Measurements from ENCODE around the gene PLCL1.

Gene PLCL1

GRCh38 chr2:197914778-197915177 is 110.4 kb downstream of the PLCL1 start:
- Histone ChIP-seq H4K20me1 (ENCODE audit: insufficient read depth, low read length) (no peaks in the 10 kb centered on the region), H3F3A (ENCODE audit: insufficient read depth, low read length) (no peaks in the 10 kb centered on the region), H3K4me3 (ENCODE audit: low read depth, low read length, poor library complexity, severe bottlenecking) (no peak overlapping the region), H3K9me3 (ENCODE audit: low read length) (no peaks in the 10 kb centered on the region), H3K36me3 (ENCODE audit: insufficient read depth, low read length) (no peaks in the 10 kb centered on the region), H3K79me2 (ENCODE audit: insufficient read depth, low read length) (no peaks in the 10 kb centered on the region), H3K9ac (ENCODE audit: low read length) (no peak overlapping the region), H3K27me3 (ENCODE audit: insufficient read depth, low read length) (no peaks in the 10 kb centered on the region), H3K4me1 (ENCODE audit: insufficient read depth, low read length, severe bottlenecking) (no peaks in the 10 kb centered on the region), H3K4me2 (ENCODE audit: low read length) (no peak overlapping the region), H3K27ac (ENCODE audit: low read depth, low read length, poor library complexity, severe bottlenecking) (no peak overlapping the region), H2AFZ (ENCODE audit: low read length) (no peak overlapping the region), H3K9me2 (ENCODE audit: low read depth, low read length) (no peaks in the 10 kb centered on the region)
- no peak for TF ChIP-seq CTCF (IDR thresholded peaks at IDR 0.05; ENCODE audit: low read length)
- TF ChIP-seq EZH2 (IDR thresholded peaks at IDR 0.05; ENCODE audit: borderline replicate concordance, low read length): no peak

- Histone ChIP-seq H3K27ac (ENCODE audit: low read depth, low read length, poor library complexity, severe bottlenecking) (no peak overlapping the region), H3K9ac (ENCODE audit: low read length) (no peak overlapping the region), H3K27me3 (ENCODE audit: insufficient read depth, low read length) (no peaks in the 10 kb centered on the region), H2AFZ (ENCODE audit: low read length) (no peak overlapping the region), H3F3A (ENCODE audit: insufficient read depth, low read length) (no peaks in the 10 kb centered on the region), H3K79me2 (ENCODE audit: insufficient read depth, low read length) (no peaks in the 10 kb centered on the region), H3K4me1 (ENCODE audit: insufficient read depth, low read length, severe bottlenecking) (no peaks in the 10 kb centered on the region), H3K4me2 (ENCODE audit: low read length) (no peak overlapping the region), H3K4me3 (ENCODE audit: low read depth, low read length, poor library complexity, severe bottlenecking) (no peak overlapping the region), H3K9me3 (ENCODE audit: low read length) (no peaks in the 10 kb centered on the region), H3K36me3 (ENCODE audit: insufficient read depth, low read length) (no peaks in the 10 kb centered on the region), H4K20me1 (ENCODE audit: insufficient read depth, low read length) (no peaks in the 10 kb centered on the region), H3K9me2 (ENCODE audit: low read depth, low read length) (no peaks in the 10 kb centered on the region)
- TF ChIP-seq EZH2 (IDR thresholded peaks at IDR 0.05; ENCODE audit: borderline replicate concordance, low read length): no peak
- TF ChIP-seq CTCF (IDR thresholded peaks at IDR 0.05; ENCODE audit: low read length): no peak
Observed at GRCh38 chr2:197915548-197916265, 111.3 kb downstream of the PLCL1 start.

GRCh38 chr2:197919487-197919886 is 115.1 kb downstream of the PLCL1 start:
- no peaks in the 10 kb centered on the region for H3K79me2 ChIP-seq (ENCODE audit: insufficient read depth, low read length)
- H3K9me2 ChIP-seq (ENCODE audit: low read depth, low read length): no peaks in the 10 kb centered on the region
- no peaks in the 10 kb centered on the region for H3K4me1 ChIP-seq (ENCODE audit: insufficient read depth, low read length, severe bottlenecking)
- TF ChIP-seq CTCF (IDR thresholded peaks at IDR 0.05; ENCODE audit: low read length) (no peak), EZH2 (IDR thresholded peaks at IDR 0.05; ENCODE audit: borderline replicate concordance, low read length) (no peak)
- H3K27ac ChIP-seq (ENCODE audit: low read depth, low read length, poor library complexity, severe bottlenecking): no peak overlapping the region
- no peak overlapping the region for H3K4me3 ChIP-seq (ENCODE audit: low read depth, low read length, poor library complexity, severe bottlenecking)
- H3K9ac ChIP-seq (ENCODE audit: low read length): no peak overlapping the region
- H2AFZ ChIP-seq (ENCODE audit: low read length): no peak overlapping the region
- no peaks in the 10 kb centered on the region for H3K9me3 ChIP-seq (ENCODE audit: low read length)
- no peaks in the 10 kb centered on the region for H3K36me3 ChIP-seq (ENCODE audit: insufficient read depth, low read length)
- no peaks in the 10 kb centered on the region for H3K27me3 ChIP-seq (ENCODE audit: insufficient read depth, low read length)
- H3F3A ChIP-seq (ENCODE audit: insufficient read depth, low read length): no peaks in the 10 kb centered on the region
- H3K4me2 ChIP-seq (ENCODE audit: low read length): no peak overlapping the region
- H4K20me1 ChIP-seq (ENCODE audit: insufficient read depth, low read length): no peaks in the 10 kb centered on the region
